ENCODE measurements around the gene PHF12. TPM values are rescaled to one million over a fixed set of nuclear protein-coding genes. Genes with fewer than 3 reads are reported as not detected.

PHF12 gene
- total RNA-seq, 4 donors from 2014 or later, result 27.8 to 44.5 (median 36.7) TPM

DNA sequence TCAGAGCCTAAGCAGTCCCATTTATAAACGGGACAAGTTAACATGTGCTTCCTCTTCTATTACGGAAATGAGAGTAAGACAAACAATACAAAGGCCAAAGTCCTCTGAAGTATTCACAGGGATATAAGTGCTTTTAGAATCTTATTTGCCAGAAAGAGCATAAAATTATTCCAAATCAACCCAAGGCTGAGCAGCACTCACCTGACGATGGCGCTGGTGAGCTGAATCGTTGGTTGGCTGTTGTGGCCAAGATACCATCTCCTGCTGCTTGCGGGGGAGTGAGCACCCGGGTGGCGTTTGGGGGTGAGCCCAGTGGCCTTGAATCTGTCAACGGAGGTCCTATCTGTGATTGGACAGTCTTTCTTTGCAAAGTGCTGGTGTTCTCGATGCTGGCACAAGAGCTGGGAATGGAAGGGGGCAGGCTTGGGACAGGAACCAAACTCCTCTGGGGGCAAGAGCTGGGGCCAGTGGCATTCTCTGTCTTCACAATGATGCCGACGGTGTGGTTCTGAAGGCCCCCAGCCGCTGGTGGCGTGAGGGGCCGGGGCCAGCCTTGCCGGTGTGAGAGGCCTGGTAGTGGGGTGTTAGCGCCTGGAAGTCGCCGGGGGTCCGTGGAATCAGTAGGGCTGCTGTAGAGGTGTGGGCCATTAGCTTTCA, 38.9 kb downstream of the PHF12 start:
- TF ChIP-seq POLR2A (IDR thresholded peaks at IDR 0.05; ENCODE audit: low read depth), result no peak
- TF ChIP-seq CTCF (IDR thresholded peaks at IDR 0.05), result peak in 1 of 3 experiments; percentile 3
- Histone ChIP-seq H3K36me3 (peaks cover 63 to 100% (median 94%) of the 10 kb centered on the region in 4 donors), H3K27ac (replicated peaks in 1 of 4) (no peak overlapping the region), H3K4me1 (peaks cover 12 to 34% (median 22%) of the 10 kb centered on the region in 4 donors), H3K27me3 (peaks cover 0 to 3% (median 0%) of the 10 kb centered on the region in 4 donors), H3K4me3 (no peak overlapping the region), H3K9me3 (no peaks in the 10 kb centered on the region)
- DNase-seq (ENCODE audit: extremely low spot score), result no peak
- intact Hi-C loops (cut with DNase I), result loop anchor here (5.0 kb wide), 2 partner anchors 35 to 265 kb away; partner anchors contain the start of gene BLTP2
- 61% methylated on average over 4 of the region's 20 CpGs for WGBS

DNA sequence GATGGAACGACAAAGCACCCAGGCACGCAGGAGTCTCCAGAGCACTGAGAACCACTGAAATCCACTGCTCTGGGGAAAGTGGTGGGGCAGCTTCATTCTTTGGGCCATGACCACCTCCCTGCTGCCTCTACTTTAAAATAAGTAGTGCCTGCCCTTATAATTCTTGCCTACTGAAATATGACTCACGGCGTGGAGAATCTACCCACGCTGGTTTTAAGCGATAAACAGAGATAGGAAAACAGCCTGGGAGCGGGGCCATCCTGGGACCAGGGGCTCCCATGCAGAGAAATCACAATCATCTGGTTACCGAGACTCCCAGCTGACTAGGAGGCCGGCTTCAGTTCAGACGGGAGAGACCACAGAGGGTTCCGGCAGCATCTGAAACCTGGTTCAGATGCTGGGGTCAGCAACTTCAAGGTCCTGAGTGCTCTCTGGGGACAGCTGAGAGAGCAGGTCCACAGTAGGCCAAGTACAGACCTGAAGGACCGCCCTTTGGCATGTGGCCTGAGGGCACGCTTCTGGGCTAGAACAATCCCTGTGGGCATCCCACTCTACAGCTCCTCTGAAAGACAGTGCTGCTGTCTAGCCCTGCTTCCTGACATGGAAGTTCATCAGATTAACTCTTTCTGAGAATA, 39.8 kb downstream of the PHF12 start:
- H3K27me3 ChIP-seq, result peaks cover 0 to 3% (median 0%) of the 10 kb centered on the region in 4 donors
- H3K27ac ChIP-seq (replicated peaks in 1 of 4), result peak overlapping the region in 1 of 4 donors; percentile 20
- TF ChIP-seq EP300 (IDR thresholded peaks at IDR 0.05), result no peak
- no peak for TF ChIP-seq CTCF (IDR thresholded peaks at IDR 0.05)
- no peak for TF ChIP-seq POLR2A (IDR thresholded peaks at IDR 0.05; ENCODE audit: low read depth)
- TF ChIP-seq POLR2AphosphoS5 (IDR thresholded peaks at IDR 0.05), result no peak
- no peak overlapping the region for H3K4me3 ChIP-seq
- H3K36me3 ChIP-seq, result peaks cover 58 to 100% (median 94%) of the 10 kb centered on the region in 4 donors
- intact Hi-C loops (cut with DNase I), result loop anchor here (5.0 kb wide), 2 partner anchors 36 to 264 kb away; partner anchors contain the start of gene BLTP2
- H3K4me1 ChIP-seq, result peaks cover 12 to 34% (median 31%) of the 10 kb centered on the region in 4 donors
- H3K9me3 ChIP-seq, result no peaks in the 10 kb centered on the region
- WGBS, result 93% methylated on average over 12 of the region's 13 CpGs
- no peak for DNase-seq (ENCODE audit: extremely low spot score)

DNA sequence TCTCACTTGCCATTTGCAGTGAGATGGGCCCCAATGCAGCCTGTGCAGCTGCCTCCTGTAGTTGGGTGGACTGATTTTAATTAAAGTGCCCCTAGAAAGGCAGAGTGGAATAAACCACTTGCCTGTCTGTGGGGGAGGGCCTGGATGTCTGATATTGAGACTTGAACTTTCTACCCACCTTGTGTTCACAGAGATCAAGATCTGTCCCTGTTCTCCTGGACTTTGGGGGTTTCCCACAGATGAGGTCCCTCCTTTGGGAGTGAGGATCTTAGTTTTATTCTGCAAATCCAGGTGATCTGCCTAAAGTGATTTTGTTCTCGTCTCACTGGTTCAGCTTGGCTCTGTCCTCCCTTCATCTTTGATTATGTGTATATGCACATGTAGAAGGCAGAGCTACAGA, 40.8 kb downstream of the PHF12 start:
- intact Hi-C loops (cut with DNase I), result loop anchor here (5.0 kb wide), 2 partner anchors 37 to 263 kb away; partner anchors contain the start of gene BLTP2
- TF ChIP-seq POLR2AphosphoS5 (IDR thresholded peaks at IDR 0.05) (no peak), EP300 (IDR thresholded peaks at IDR 0.05) (no peak), CTCF (IDR thresholded peaks at IDR 0.05) (no peak), POLR2A (IDR thresholded peaks at IDR 0.05; ENCODE audit: low read depth) (no peak)
- Histone ChIP-seq H3K36me3 (peaks cover 56 to 100% (median 94%) of the 10 kb centered on the region in 4 donors), H3K4me3 (no peak overlapping the region), H3K27ac (replicated peaks in 1 of 4) (no peak overlapping the region), H3K27me3 (no peaks in the 10 kb centered on the region), H3K4me1 (peaks cover 12 to 34% (median 31%) of the 10 kb centered on the region in 4 donors), H3K9me3 (no peaks in the 10 kb centered on the region)
- WGBS, result 86% methylated on average over 1 of the region's 1 CpG
- DNase-seq (ENCODE audit: extremely low spot score), result no peak

GRCh38 chr17:28908640-28909167, 42.6 kb downstream of the PHF12 start:
- no peak overlapping the region for H3K4me3 ChIP-seq
- peaks cover 50 to 84% (median 80%) of the 10 kb centered on the region in 4 donors for H3K36me3 ChIP-seq
- no peaks in the 10 kb centered on the region for H3K27me3 ChIP-seq
- peaks cover 12 to 38% (median 34%) of the 10 kb centered on the region in 4 donors for H3K4me1 ChIP-seq
- peak; percentile 46 to 50 for TF ChIP-seq POLR2AphosphoS5 (IDR thresholded peaks at IDR 0.05)
- no peak for TF ChIP-seq CTCF (IDR thresholded peaks at IDR 0.05)
- TF ChIP-seq POLR2A (IDR thresholded peaks at IDR 0.05; ENCODE audit: low read depth), result no peak
- TF ChIP-seq EP300 (IDR thresholded peaks at IDR 0.05), result no peak
- peak; percentile 92 for DNase-seq (ENCODE audit: extremely low spot score)
- no peaks in the 10 kb centered on the region for H3K9me3 ChIP-seq
- peak overlapping the region; percentile 80 to 87 (median 82) for H3K27ac ChIP-seq (replicated peaks in 1 of 4)
- intact Hi-C loops (cut with DNase I), result no loop called here
- 18% methylated on average over 6 of the region's 6 CpGs for WGBS
